ENCODE results near the gene SETSIP. TPM values are rescaled to one million over a fixed set of nuclear protein-coding genes. Genes with fewer than 3 reads are reported as not detected.

Gene SETSIP
- total RNA-seq, 1 experiment from 2014 or later = not detected

GRCh38 chr1:92030656-92031107 is 44.5 kb downstream of the SETSIP start:
- POLR2A ChIA-PET = interaction anchor here (0.6 kb wide), 1 partner anchor 219 kb away, joined by 4 read pairs; no protein-coding TSS in a partner anchor
- no peak for TF ChIP-seq SIN3A (IDR thresholded peaks at IDR 0.05; ENCODE audit: borderline replicate concordance, insufficient read depth, low read depth, low read length)
- TF ChIP-seq TCF7L2 (IDR thresholded peaks at IDR 0.05; ENCODE audit: low read depth, low read length) = no peak
- TF ChIP-seq POLR2AphosphoS5 (IDR thresholded peaks at IDR 0.05; ENCODE audit: low read depth, low read length) = no peak
- no peak for TF ChIP-seq REST (IDR thresholded peaks at IDR 0.05; ENCODE audit: insufficient read depth in 1 of 2, low read depth in 2 of 2, low read length in 1 of 2)
- no peak for TF ChIP-seq CTCF (IDR thresholded peaks at IDR 0.05)
- H3K4me3 ChIP-seq (ENCODE audit: low read depth in 2 of 2, low read length in 2 of 2) = no peak overlapping the region
- no peaks in the 10 kb centered on the region; the same call in 1 of the 2 replicates for H3K36me3 ChIP-seq (ENCODE audit: control insufficient read depth, insufficient read depth, low read length)
- H3K9me3 ChIP-seq (ENCODE audit: control insufficient read depth, insufficient read depth, low read depth, low read length) = no peaks in the 10 kb centered on the region
- CTCF ChIA-PET = no interaction called here
- BruUV-seq (replicated peaks) = no TSS peak
- ATAC-seq (no peak), DNase-seq (ENCODE audit: low read depth, low spot score) (no peak)
- H3K4me1 ChIP-seq (ENCODE audit: control insufficient read depth, insufficient read depth, low read length) = no peaks in the 10 kb centered on the region
- intact Hi-C loops (cut with micrococcal nuclease; ENCODE audit: unreplicated experiment) = no loop called here
- no peak overlapping the region for H3K27ac ChIP-seq (ENCODE audit: low read length)
- no peaks in the 10 kb centered on the region; the same call in 1 of the 2 replicates for H3K27me3 ChIP-seq (ENCODE audit: control insufficient read depth, insufficient read depth, low read length)
- in situ Hi-C loops (cut with HindIII; ENCODE audit: low pct_unique_long_range_greater_than_20kb, low sequenced_read_pairs) = no loop called here

GRCh38 chr1:92029241-92029922 is 45.8 kb downstream of the SETSIP start:
- no peaks in the 10 kb centered on the region for H3K4me1 ChIP-seq (ENCODE audit: control insufficient read depth, insufficient read depth, low read length)
- BruUV-seq (replicated peaks) = no TSS peak
- in situ Hi-C loops (cut with HindIII; ENCODE audit: low pct_unique_long_range_greater_than_20kb, low sequenced_read_pairs) = no loop called here

DNA sequence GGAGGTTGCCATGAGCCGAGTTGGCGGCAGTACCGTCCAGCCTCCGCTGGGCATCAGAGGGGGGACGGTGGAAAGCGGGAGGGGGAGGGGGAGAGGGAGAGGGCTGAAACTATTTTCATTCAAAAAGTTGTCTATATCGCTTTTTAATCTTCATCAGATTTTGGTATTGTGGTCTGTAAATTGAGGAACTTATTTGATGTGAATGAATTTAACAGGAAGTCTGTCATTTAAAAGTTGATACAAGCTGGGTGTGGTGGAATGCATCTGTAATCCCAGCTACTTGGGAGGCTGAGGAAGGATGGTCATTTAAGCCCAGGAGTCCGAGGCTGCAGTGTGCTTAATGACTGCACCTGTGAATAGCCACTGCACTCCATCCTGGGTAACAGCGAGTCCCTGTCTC is 48.4 kb downstream of the SETSIP start:
- BruUV-seq (replicated peaks) = no TSS peak
- Histone ChIP-seq H3K27me3 (ENCODE audit: control insufficient read depth, insufficient read depth, low read length) (no peaks in the 10 kb centered on the region; the same call in 1 of the 2 replicates), H3K9me3 (ENCODE audit: control insufficient read depth, insufficient read depth, low read depth, low read length) (no peaks in the 10 kb centered on the region), H3K36me3 (ENCODE audit: control insufficient read depth, insufficient read depth, low read length) (no peaks in the 10 kb centered on the region; the same call in 1 of the 2 replicates), H3K4me3 (ENCODE audit: low read depth in 2 of 2, low read length in 2 of 2) (no peak overlapping the region), H3K27ac (ENCODE audit: low read length) (no peak overlapping the region), H3K4me1 (ENCODE audit: control insufficient read depth, insufficient read depth, low read length) (no peaks in the 10 kb centered on the region)
- TF ChIP-seq POLR2AphosphoS5 (IDR thresholded peaks at IDR 0.05; ENCODE audit: low read depth, low read length) (no peak), REST (IDR thresholded peaks at IDR 0.05; ENCODE audit: insufficient read depth in 1 of 2, low read depth in 2 of 2, low read length in 1 of 2) (no peak), TCF7L2 (IDR thresholded peaks at IDR 0.05; ENCODE audit: low read depth, low read length) (no peak), CTCF (IDR thresholded peaks at IDR 0.05) (no peak), SIN3A (IDR thresholded peaks at IDR 0.05; ENCODE audit: borderline replicate concordance, insufficient read depth, low read depth, low read length) (no peak)
- intact Hi-C loops (cut with micrococcal nuclease; ENCODE audit: unreplicated experiment) (no loop called here), in situ Hi-C loops (cut with HindIII; ENCODE audit: low pct_unique_long_range_greater_than_20kb, low sequenced_read_pairs) (no loop called here)
- no peak for ATAC-seq
- ChIA-PET POLR2A (no interaction called here), CTCF (no interaction called here)
- DNase-seq (ENCODE audit: low read depth, low spot score) = no peak

More at GRCh38 chr1:92029241-92029922, 45.8 kb downstream of the SETSIP start:
- Histone ChIP-seq H3K4me3 (ENCODE audit: low read depth in 2 of 2, low read length in 2 of 2) (peak overlapping the region in 1 of 2 experiments; percentile 43; a peak in 2 of 4 replicates), H3K27ac (ENCODE audit: low read length) (no peak overlapping the region), H3K36me3 (ENCODE audit: control insufficient read depth, insufficient read depth, low read length) (no peaks in the 10 kb centered on the region; the same call in 1 of the 2 replicates), H3K9me3 (ENCODE audit: control insufficient read depth, insufficient read depth, low read depth, low read length) (no peaks in the 10 kb centered on the region), H3K27me3 (ENCODE audit: control insufficient read depth, insufficient read depth, low read length) (no peaks in the 10 kb centered on the region; the same call in 1 of the 2 replicates)
- ChIA-PET CTCF (no interaction called here), POLR2A (no interaction called here)
- TF ChIP-seq SIN3A (IDR thresholded peaks at IDR 0.05; ENCODE audit: borderline replicate concordance, insufficient read depth, low read depth, low read length) (no peak), POLR2AphosphoS5 (IDR thresholded peaks at IDR 0.05; ENCODE audit: low read depth, low read length) (no peak)
- ATAC-seq (0 out of 2 replicates have a peak, but pooled peaks have one; percentile 12), DNase-seq (ENCODE audit: low read depth, low spot score) (no peak)
- intact Hi-C loops (cut with micrococcal nuclease; ENCODE audit: unreplicated experiment) = no loop called here

All from Panc1 (cell line).